Activated T-helper 1 cell treated with anti-CD3 and anti-CD28 coated beads, Interleukin-2, amount 50 U/mL, for 16 hours (primary cell): ENCODE results near the gene ZFYVE19.

ENCODE experiments used
- DNase-seq, 2 donors: peaks; one replicate each; pipeline ENCODE4 v3.0.0-alpha.2; 2020; ENCODE audit warnings: low read depth in 1 of 2, low spot score in 1 of 2

The ZFYVE19 gene

GRCh38 chr15:40812721-40813425 lies 6.0 kb downstream of the ZFYVE19 start:
- no peak for DNase-seq

DNA sequence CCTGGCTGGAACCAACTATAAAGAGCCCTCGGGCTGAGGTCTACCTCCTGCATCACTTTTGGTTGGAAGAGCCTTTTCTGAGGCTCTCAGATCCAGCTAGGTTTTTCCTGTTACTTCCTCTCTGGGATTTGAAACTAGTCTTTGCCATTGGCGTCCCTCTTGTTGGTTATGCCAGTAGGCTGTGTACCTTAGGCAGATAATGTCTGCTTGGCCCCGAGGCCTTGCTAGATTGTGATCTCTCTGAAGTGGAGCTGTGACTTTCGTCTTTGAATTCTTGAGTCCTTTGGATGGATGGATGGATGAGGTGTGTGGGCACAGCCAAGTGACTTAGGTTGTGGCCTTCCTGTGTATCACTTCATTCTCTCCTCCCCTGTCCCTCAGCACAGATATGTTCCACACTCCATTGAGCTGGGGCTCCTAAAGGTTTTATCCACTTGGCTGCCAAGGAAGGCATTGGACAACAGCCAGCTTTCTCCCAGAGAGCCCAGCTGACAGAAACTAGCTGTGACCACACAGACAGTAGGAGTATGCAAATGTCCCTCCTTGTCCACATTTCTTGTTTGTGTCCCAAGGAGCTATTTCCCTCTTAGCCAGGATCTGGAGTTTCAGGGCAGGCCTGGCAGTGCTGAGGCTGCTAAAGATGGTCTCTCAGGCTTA lies 8.3 kb downstream of the ZFYVE19 start:
- no peak for DNase-seq

DNA sequence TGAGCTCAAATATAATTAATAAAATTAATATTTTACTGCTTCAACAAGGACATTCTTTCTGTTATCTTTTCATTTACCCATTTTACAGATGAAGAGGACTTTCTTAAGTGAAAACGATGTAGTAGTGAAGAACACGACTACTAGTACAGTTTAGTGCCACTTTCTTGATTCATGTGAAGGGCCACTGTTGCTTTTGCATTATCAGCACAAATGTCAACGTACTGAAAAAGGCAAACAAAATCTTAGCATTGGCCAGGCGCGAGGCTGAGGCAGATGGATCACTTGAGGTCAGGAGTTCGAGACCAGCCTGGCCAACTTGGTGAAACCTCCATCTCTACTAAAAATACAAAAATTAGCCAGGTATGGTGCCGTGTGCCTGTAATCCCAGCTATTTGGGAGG lies 12.2 kb downstream of the ZFYVE19 start:
- DNase-seq: no peak

DNA sequence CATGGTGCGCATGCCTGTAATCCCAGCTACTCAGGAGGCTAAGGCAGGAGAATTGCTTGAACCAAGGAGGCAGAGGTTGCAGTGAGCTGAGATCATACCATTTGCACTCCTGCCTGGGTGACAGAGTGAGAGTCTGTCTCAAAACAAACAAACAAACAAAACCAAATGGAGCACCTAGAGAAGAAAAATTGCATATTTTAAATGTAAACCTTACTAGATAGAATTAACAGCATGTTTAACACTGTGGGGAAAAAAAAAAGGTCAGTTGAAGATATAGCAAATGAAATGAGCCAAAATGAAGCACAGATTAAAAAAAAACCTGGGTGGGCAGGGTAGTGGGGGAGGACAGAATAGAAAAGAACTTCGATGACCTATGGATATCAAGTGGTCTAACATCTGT lies 14.3 kb downstream of the ZFYVE19 start:
- no peak for DNase-seq

DNA sequence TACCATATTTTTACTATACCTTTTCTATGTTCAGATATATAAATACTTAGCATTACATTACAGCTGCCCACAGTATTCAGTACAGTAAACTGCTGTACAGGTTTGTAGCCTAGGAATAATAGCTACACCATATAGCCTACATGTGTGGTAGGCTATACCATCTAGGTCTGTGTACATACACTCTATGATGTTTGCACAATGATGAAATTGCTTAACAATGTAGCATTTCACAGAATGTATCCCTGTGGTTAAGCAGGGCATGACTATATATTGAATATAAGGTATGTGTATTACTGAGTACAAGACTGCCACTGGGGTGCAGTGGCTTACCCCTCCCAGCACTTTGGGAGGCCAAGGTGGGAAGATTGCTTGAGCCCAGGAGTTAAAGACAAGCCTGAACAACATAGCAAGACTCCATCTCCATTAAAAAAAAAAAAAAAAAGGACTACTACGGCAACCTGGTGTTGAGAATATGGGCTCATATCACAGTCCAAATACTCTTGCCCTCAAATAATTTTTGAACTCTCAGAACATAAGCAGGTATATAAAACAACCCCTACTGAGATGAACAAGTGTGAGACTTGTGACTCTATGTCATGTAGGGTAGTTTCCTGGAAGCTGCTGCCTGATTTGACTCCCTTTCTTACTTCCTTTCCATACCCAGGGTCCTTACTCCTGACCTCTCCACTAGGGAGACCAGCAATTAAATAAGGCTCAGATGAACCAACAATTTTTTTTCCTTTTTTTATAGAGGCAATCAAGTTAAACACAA lies 16.9 kb downstream of the ZFYVE19 start:
- no peak for DNase-seq

DNA sequence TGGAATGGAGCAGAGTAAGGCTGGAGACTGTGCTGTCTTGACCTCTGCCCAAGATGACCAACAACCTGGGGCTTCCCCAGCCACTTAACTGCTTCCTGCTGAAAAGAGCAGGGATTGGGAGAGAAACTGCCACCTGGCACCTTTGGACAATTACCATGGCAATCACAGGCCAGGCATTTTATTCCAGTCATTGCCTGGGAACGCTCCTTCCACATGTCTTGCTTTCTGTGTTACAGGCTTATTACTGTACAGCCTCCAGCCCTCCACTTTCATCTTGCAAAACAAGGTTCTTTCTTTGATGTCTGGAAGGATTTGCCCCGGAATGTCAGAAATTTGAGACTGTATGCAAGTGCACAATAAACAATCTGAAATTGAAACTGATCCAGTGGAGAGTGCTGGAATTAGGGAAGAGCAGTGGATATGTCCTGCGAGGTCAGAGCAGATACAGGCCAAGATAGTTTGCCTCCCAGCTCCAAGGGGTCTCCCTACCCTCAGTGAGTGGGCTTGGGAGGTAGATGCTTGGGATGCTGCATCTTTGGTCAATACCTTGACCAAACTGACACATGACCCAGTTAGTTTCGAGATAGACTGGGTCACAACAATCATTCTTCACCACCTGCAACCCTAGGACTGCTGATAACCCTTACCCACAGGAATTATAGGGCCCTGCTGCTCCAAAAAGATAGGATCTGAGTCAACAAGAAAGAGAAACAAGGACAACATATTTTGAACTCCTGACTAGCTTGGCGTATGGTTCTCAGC lies 19.0 kb downstream of the ZFYVE19 start:
- no peak for DNase-seq

DNA sequence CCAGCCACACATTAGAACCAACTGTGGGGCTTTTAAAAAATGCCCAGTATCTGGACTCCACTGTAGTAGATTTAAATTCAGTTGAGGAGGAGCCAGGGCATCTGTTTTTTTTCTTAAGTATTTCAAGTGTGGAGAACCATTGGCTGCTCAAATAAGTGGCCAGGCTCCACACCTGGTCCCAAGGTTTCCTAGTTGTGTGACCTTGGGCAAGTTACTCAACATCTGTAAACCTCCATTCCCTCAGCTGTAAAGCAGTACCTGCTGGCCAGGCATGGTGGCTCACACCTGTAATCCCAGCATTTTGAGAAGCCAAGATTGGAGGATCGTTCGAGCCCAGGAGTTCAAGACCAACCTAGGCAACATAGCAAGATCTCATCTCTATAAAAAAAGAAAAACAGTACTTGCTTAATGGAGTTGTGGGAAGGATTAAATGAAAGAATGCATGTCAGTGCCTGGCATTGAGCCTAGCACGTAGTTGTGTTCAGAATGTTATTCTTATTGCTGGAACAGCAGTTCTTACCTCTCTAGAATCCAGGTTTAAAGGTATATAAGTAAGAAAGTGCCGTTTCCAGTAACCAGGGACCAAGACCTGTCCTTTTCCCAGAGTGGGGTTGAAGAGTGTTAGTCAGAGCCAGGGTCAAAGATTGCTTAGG lies 19.7 kb downstream of the ZFYVE19 start:
- no peak for DNase-seq

DNA sequence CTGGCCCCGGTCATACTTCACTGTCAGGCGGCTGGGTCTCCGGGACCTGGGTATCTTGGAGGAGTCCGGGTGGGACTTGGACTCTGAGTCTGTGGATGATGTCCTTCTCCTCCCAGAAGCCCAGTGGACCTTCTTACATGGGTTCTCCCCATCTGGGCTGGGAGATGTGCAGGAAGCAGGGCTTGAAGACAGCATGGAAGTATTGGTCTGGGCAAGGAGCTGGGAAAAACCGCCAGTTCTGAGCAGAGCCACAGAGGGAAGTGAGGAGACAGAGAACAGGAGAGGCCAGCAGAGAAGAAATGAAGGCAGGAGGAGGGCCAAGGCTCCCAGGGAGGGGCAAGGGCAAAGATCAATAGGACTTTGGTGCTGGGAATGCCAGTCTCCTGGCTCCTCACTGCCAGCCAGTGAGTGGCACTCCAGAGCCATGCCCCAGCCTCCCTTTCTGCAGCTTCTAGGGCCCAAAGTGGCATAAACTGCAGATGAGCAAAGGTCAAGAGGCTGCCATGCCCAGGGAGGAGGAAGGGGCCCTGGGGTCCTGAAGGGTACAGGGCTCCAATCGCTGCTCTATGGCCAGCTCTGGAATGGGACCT lies 21.7 kb downstream of the ZFYVE19 start, which contains the start of gene PPP1R14D:
Gene PPP1R14D, minus strand, starts transcription at position 262 of the 590 bp plus-strand sequence. Its CDS starts 67 bp downstream, at position 195.
- no peak for DNase-seq

GRCh38 chr15:40829115-40829514 lies 22.2 kb downstream of the ZFYVE19 start:
- no peak for DNase-seq

DNA sequence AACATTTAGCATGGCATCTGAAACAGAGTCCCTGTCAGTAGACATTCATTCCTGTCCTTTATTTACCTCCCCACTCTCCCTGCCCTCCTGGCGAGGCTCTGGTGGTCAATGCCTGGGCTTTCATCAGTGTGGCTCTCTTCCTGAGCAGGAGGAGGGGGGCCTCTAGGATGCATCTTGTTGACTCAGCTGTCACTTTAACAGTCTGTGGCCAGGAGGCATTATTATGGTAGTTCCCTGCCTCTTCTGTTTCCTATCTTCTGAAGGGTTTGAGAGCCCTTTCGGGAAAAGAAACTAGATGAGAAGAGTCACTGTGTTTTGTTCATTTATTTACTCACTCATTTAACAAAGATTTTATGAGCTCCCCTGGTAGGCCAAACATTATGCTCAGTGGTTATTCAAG lies 24.0 kb downstream of the ZFYVE19 start:
- no peak for DNase-seq

- no peak for DNase-seq
Observed at GRCh38 chr15:40831861-40832260, 25.0 kb downstream of the ZFYVE19 start.

DNA sequence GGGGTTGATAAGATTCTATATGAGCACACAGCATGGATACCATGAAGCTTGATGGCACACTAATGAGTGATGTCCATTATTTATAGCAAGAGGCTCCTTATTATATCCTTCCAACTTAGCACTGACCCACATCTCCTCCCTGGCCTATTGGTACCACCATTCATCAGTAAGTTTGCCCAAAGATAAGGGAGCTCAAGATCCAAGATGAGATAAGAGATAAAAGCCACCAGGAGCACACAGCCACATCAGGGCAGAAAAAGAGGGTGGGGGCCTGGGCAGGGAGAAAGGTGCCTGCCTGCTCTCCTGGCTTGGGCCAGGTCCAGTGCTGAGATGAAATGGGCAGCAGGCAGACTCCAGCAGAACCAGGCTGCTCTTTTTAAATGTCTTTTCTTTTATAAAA lies 26.0 kb downstream of the ZFYVE19 start:
- no peak for DNase-seq

- DNase-seq: no peak
Observed at GRCh38 chr15:40836020-40836419, 29.1 kb downstream of the ZFYVE19 start.

GRCh38 chr15:40838756-40839155 lies 31.9 kb downstream of the ZFYVE19 start:
- DNase-seq: no peak

- DNase-seq: no peak
Observed at GRCh38 chr15:40841741-40842140, 34.9 kb downstream of the ZFYVE19 start.

- no peak for DNase-seq
Observed at GRCh38 chr15:40843261-40843884, 36.5 kb downstream of the ZFYVE19 start.

GRCh38 chr15:40843885-40844695 lies 37.2 kb downstream of the ZFYVE19 start, which contains the start of gene SPINT1:
Gene SPINT1 (plus strand): TSS chr15:40844048. CDS start chr15:40844555, 507 bp downstream.
- peak in 1 of 2 donors; percentile 54 for DNase-seq

GRCh38 chr15:40844696-40845030 lies 37.8 kb downstream of the ZFYVE19 start:
- DNase-seq: no peak

DNA sequence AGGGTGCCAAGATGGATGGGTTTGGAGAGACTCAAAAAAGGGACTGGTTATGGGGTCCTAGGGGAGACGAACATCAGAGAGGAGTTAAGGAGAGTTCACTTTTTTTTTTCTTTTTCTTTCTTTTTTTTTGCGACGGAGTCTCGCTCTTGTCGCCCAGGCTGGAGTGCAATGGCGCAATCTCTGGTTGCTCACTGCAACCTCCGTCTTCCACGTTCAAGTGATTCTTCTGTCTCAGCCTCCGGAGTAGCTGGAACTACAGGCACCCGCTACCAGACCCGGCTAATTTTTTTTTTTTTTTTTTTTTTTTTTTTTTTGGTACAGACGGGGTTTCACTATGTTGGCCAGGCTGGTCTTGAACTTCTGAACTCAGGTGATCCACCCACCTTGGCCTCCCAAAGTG lies 38.1 kb downstream of the ZFYVE19 start:
- DNase-seq: no peak
